HG03280 (cell line): Measurements from ENCODE around the gene PBX1.
"Not testable (repeated sequence)": the region's sequence is repeated elsewhere in the genome, so short reads cannot be mapped to it uniquely, and the experiment has no call there.

Experiments
- ATAC-seq: cut with Tn5 transposase; IDR thresholded peaks from one replicate; pipeline ENCODE4 v1.9.1; 2021; ENCODE audit warnings: mild to moderate bottlenecking, moderate library complexity; ENCODE audit not compliant: unreplicated experiment

The PBX1 gene

GRCh38 chr1:164589408-164589807 lies 30.4 kb downstream of the PBX1 start:
- no peak for ATAC-seq

- ATAC-seq: no peak
Observed at GRCh38 chr1:164589961-164590507, 31.1 kb downstream of the PBX1 start.

- ATAC-seq: no peak
Observed at GRCh38 chr1:164590592-164590991, 31.6 kb downstream of the PBX1 start.

- ATAC-seq: no peak
Observed at GRCh38 chr1:164591858-164592257, 32.9 kb downstream of the PBX1 start.

GRCh38 chr1:164592634-164593033 lies 33.6 kb downstream of the PBX1 start:
- no peak for ATAC-seq

- ATAC-seq: no peak
Observed at GRCh38 chr1:164595212-164595611, 36.2 kb downstream of the PBX1 start.

DNA sequence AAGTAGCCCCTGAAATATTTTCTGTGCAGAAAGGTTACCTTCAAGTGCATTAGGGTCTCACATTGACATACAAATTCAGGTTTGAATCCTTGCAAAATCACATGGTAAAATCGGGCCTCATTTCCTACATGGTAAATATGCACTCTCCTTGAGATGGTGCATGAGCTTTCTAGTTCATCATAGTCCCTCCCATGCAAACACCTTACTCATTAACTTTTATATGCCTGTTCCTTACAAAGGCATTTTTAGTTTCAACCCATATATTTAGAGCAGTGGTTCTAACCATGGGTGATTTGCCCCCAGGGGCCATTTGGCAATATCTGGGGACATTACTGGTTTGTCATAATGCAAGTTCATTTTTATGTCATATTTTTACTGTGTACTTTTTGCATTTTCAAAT lies 37.2 kb downstream of the PBX1 start:
- ATAC-seq: no peak

GRCh38 chr1:164598719-164599118 lies 39.7 kb downstream of the PBX1 start:
- ATAC-seq: no peak

GRCh38 chr1:164599272-164599671 lies 40.3 kb downstream of the PBX1 start:
- ATAC-seq: no peak

GRCh38 chr1:164601399-164602100 lies 42.6 kb downstream of the PBX1 start:
- ATAC-seq: no peak

- ATAC-seq: no peak
Observed at GRCh38 chr1:164602101-164602422, 43.1 kb downstream of the PBX1 start.

DNA sequence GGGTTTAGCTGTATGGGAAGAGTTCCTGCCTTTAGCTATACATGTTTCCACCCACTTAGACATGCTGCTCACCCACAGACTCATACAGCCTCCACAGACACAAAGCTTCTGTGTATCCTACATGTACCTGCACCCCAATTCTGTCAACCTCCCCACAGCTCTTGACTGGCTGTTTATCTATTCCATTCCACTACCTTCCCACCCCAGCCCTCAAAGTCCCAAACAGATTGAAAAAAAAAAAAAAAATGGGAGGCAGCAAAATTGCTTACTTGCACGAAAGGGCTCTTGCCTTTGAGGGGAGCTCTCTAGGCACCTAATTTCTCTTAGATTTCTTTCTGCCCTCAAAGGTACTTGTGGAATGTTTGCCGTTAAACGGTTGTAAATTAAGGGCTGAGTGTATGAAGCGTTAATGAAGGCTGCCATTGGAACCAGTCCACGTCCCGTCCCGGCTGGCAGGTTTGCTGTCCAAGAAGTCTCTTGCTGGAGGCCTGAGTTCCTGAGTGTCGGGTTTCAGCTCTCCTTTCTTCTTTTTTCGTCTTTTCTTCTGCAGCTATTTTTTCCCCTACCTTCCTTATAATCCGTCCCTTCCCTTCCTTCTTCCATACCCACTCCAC lies 43.6 kb downstream of the PBX1 start:
- no peak for ATAC-seq

GRCh38 chr1:164603805-164604204 lies 44.8 kb downstream of the PBX1 start:
- ATAC-seq: not testable (repeated sequence)

- ATAC-seq: no peak
Observed at GRCh38 chr1:164604541-164604940, 45.6 kb downstream of the PBX1 start.

DNA sequence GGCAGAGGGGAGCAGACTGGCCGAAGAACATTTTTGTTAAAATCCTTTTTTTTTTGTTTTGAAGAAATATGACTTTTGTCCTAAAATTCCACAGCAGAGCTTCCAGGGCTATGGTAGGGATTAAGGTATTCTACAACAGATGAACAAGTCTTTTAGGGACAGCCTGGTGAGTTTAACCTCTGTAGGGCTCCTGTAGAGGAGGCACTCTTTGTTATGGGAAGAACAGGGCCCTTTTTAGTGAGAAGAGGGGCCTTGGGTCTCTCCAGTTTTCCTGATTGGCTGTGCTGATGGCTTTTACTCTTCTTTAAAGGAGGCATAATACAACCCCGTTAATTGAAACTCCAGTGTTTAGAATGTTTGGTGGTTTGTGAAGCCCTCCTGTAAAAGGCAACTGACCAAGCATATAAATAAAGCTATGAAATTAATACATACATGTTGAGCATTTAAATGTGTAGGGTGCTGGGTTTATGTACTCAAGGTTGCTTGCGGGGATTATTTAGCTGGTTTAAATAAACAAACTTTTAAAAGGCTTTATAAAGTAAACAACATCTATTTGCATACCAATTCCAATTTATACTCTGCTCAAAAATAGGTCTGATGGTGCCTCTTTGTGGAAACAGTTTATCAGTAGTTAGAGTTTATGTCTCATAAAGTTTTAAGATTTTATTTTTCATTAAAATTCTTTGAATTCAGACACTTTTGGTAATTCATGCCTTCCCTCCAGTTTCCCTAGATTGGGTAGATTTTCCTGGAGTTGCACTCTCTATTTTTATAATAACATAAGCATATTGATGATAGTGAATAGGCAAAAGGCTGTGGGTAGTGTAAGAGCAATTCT lies 46.5 kb downstream of the PBX1 start:
- no peak for ATAC-seq

GRCh38 chr1:164607351-164607750 lies 48.4 kb downstream of the PBX1 start:
- no peak for ATAC-seq

GRCh38 chr1:164608651-164609057 lies 49.7 kb downstream of the PBX1 start:
- no peak for ATAC-seq

- no peak for ATAC-seq
Observed at GRCh38 chr1:164609089-164609488, 50.1 kb downstream of the PBX1 start.

DNA sequence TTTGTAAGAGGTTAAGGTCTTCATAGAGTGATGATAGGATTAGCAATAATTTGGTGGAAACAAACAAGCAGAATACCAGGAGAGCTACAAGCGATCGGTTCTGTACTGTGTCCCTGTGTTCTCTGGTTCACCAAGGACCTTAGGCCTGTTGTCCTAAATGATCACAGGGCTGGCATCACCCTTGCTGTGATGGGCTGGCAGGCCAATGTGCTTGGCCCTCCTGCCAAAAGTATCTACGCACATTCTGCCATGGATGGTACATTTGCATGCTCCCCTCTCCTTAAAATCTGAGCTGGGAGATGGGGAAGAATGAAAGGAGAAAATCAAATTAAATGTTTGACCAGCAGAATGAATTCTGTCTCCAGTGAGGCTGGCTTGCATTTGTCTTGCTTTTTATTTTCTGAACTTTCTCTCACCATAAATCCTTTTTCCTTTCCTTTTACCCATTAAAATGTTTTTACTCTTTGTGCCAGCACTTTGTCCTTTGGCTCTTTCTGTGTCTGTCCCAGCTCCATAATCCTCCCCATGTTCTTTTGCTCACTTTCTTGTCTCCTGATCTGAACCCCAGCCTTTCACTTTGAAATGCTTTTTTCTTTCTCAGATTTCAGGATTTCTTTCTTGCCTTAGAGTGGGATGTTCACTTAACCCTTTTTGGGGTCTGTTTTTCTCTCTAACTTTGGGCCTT lies 51.7 kb downstream of the PBX1 start:
- no peak for ATAC-seq

DNA sequence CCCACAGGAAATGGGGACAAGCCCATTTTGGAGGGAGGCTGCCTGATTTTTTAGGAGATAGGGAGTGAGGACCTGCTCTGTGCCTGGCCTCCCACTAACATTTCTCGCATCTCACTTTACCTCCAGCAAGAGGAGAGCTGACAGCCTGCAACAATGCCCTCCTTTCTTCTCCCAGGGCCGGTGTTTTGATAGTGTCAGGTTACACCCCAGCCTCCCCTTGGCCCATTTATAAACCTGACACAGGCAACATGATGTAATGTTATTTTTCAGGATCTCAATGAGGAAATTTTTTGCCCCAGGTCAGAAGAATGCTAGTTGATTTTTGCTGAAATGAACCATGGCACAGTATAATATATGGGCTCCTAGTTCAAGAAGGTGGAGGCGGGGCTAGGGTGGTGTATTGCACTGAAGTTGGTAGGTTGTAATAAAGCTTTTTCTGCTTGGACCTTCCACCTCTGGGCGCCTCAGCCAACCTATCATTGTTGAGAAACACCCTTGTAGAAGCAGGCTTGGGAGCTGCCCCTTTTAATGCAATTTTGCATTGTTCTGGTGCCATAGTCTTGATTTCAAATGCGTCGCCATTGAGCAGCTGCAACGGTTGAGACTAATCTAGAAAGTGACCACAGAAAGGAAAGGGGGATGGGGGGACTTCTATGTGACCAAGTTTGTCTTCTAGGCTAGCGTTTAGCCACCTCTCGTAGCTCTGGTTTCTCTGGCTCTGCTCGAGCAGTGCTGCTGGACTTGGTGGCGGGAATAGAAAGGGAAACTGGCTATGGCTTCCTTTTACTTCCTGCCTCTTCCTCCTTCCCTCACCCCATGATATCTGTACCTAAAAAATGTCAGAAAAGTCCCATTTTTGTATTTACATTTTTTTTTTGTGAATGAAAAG lies 53.0 kb downstream of the PBX1 start:
- ATAC-seq: no peak
